Natural killer cell (primary cell): ENCODE measurements around the gene CCDC88B. TPM values are rescaled to one million over a fixed set of nuclear protein-coding genes. Genes with fewer than 3 reads are reported as not detected.

ENCODE experiments used
- ATAC-seq, 3 donors: fragments of 150-1000 bp in 2 of 3; fragments of 200-7000 bp in 1 of 3; cut with Tn5 transposase; 1 replicate in 1 of 3; 2 replicates in 2 of 3; pipeline ENCODE4 v1.10.0; 2021; ENCODE audit warnings: mild to moderate bottlenecking in 2 of 3, moderate library complexity in 2 of 3
- DNase-seq, 2 donors: peaks; one replicate each; pipeline versions ENCODE4 v3.0.0 to v3.0.0-alpha.2; 2013 to 2021; ENCODE audit warnings: mixed read lengths in 1 of 2
- H3K27ac ChIP-seq: one replicate; pipeline ENCODE4 v1.5.1; 2013; ENCODE audit warnings: mild to moderate bottlenecking, low read length
- H3K27me3 ChIP-seq: one replicate; pipeline ENCODE4 v1.6.1; 2013; ENCODE audit warnings: low read length; ENCODE audit not compliant: control insufficient read depth, insufficient read depth
- H3K36me3 ChIP-seq: one replicate; pipeline ENCODE4 v1.6.1; 2013; ENCODE audit warnings: low read length; ENCODE audit not compliant: control insufficient read depth, insufficient read depth
- H3K4me1 ChIP-seq: one replicate; pipeline ENCODE4 v1.6.1; 2013; ENCODE audit warnings: low read length; ENCODE audit not compliant: control insufficient read depth, insufficient read depth
- H3K4me3 ChIP-seq: one replicate; pipeline ENCODE4 v1.5.1; 2013; ENCODE audit warnings: low read length
- H3K9me3 ChIP-seq: one replicate; pipeline ENCODE4 v1.6.1; 2013; ENCODE audit warnings: low read length; ENCODE audit not compliant: control insufficient read depth, insufficient read depth
- H3K27ac Mint-ChIP-seq, 2 donors: one replicate each; pipeline ENCODE4 v1.8.0; 2022; ENCODE audit warnings: mild to moderate bottlenecking in 2 of 2, mixed read lengths in 2 of 2, moderate library complexity in 1 of 2
- H3K27me3 Mint-ChIP-seq, 2 donors: one replicate each; pipeline ENCODE4 v1.8.0; 2022; ENCODE audit warnings: low read depth in 2 of 2, mixed read lengths in 2 of 2
- H3K36me3 Mint-ChIP-seq: one replicate; pipeline ENCODE4 v1.8.0; 2022; ENCODE audit warnings: mixed read lengths
- H3K4me1 Mint-ChIP-seq, 2 donors: one replicate each; pipeline ENCODE4 v1.8.0; 2022; ENCODE audit warnings: mixed read lengths in 2 of 2
- H3K4me3 Mint-ChIP-seq: one replicate; pipeline ENCODE4 v1.8.0; 2022; ENCODE audit warnings: mild to moderate bottlenecking, moderate library complexity, mixed read lengths
- H3K9me3 Mint-ChIP-seq, 2 donors: one replicate each; pipeline ENCODE4 v1.8.0; 2022; ENCODE audit warnings: mixed read lengths in 2 of 2
- WGBS: methylation state at CpG from one replicate; pipeline ENCODE4 v1.1.7; 2013; ENCODE audit warnings: missing lambda C conversion rate; ENCODE audit not compliant: insufficient coverage; 5-methylcytosine and 5-hydroxymethylcytosine counted together
- intact Hi-C: fragments of 100-400 bp; cut with micrococcal nuclease; formaldehyde crosslinking; loops from one replicate; pipeline ENCODE4 v1.14.2; 2022
- total RNA-seq, 4 donors: library from RNA; stranded (reverse); fragments of 120-200 nt in 1 of 4; gene quantifications; one replicate each; pipeline versions ENCODE4 v1.2.3 to v1.2.4, GENCODE V29; 2013 to 2022
- TF ChIP-seq, protein P1 (sequence below): fragments of 200-600 bp; IDR thresholded peaks from one replicate; pipeline ENCODE4 v1.8.0; 2022; ENCODE audit warnings: antibody characterized with exemption

CCDC88B gene
- total RNA-seq, 3 donors from 2014 or later (not counting 1 experiment from before 2014, with no cell fraction given), result 262 to 276 (median 272) TPM

- Histone ChIP-seq H3K27me3 (no peaks in the 10 kb centered on the region), H3K36me3 (no peaks in the 10 kb centered on the region), H3K4me1 (peaks cover 14% of the 10 kb centered on the region), H3K9me3 (no peaks in the 10 kb centered on the region), H3K4me3 (no peak overlapping the region), H3K27ac (no peak overlapping the region)
- no peak overlapping the region for H3K4me3 Mint-ChIP-seq
- no peaks in the 10 kb centered on the region for H3K9me3 Mint-ChIP-seq
- WGBS, result 93% methylated on average over 8 of the region's 8 CpGs
- DNase-seq (no peak), ATAC-seq (no peak)
- no peak overlapping the region for H3K27ac Mint-ChIP-seq
- H3K36me3 Mint-ChIP-seq, result no peaks in the 10 kb centered on the region
- intact Hi-C loops, result no loop called here
- peaks cover 0 to 8% of the 10 kb centered on the region in 2 donors for H3K27me3 Mint-ChIP-seq
- TF ChIP-seq, protein P1, sequence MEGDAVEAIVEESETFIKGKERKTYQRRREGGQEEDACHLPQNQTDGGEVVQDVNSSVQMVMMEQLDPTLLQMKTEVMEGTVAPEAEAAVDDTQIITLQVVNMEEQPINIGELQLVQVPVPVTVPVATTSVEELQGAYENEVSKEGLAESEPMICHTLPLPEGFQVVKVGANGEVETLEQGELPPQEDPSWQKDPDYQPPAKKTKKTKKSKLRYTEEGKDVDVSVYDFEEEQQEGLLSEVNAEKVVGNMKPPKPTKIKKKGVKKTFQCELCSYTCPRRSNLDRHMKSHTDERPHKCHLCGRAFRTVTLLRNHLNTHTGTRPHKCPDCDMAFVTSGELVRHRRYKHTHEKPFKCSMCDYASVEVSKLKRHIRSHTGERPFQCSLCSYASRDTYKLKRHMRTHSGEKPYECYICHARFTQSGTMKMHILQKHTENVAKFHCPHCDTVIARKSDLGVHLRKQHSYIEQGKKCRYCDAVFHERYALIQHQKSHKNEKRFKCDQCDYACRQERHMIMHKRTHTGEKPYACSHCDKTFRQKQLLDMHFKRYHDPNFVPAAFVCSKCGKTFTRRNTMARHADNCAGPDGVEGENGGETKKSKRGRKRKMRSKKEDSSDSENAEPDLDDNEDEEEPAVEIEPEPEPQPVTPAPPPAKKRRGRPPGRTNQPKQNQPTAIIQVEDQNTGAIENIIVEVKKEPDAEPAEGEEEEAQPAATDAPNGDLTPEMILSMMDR, result no peak
- peaks cover 5 to 17% of the 10 kb centered on the region in 2 donors for H3K4me1 Mint-ChIP-seq
Observed at GRCh38 chr11:64382586-64382985, 42.6 kb downstream of the CCDC88B start.

GRCh38 chr11:64383580-64383979 lies 43.6 kb downstream of the CCDC88B start:
- Histone ChIP-seq H3K4me3 (no peak overlapping the region), H3K9me3 (no peaks in the 10 kb centered on the region), H3K36me3 (no peaks in the 10 kb centered on the region), H3K27ac (no peak overlapping the region), H3K4me1 (peaks cover 14% of the 10 kb centered on the region), H3K27me3 (no peaks in the 10 kb centered on the region)
- Mint-ChIP-seq H3K4me1 (peaks cover 5 to 17% of the 10 kb centered on the region in 2 donors), H3K36me3 (no peaks in the 10 kb centered on the region), H3K27ac (no peak overlapping the region), H3K27me3 (peaks cover 0 to 11% of the 10 kb centered on the region in 2 donors), H3K9me3 (no peaks in the 10 kb centered on the region), H3K4me3 (no peak overlapping the region)
- intact Hi-C loops, result no loop called here
- DNase-seq, result no peak
- TF ChIP-seq, protein P1, result no peak
- WGBS, result 100% methylated on average over 1 of the region's 2 CpGs
- ATAC-seq, result no peak

DNA sequence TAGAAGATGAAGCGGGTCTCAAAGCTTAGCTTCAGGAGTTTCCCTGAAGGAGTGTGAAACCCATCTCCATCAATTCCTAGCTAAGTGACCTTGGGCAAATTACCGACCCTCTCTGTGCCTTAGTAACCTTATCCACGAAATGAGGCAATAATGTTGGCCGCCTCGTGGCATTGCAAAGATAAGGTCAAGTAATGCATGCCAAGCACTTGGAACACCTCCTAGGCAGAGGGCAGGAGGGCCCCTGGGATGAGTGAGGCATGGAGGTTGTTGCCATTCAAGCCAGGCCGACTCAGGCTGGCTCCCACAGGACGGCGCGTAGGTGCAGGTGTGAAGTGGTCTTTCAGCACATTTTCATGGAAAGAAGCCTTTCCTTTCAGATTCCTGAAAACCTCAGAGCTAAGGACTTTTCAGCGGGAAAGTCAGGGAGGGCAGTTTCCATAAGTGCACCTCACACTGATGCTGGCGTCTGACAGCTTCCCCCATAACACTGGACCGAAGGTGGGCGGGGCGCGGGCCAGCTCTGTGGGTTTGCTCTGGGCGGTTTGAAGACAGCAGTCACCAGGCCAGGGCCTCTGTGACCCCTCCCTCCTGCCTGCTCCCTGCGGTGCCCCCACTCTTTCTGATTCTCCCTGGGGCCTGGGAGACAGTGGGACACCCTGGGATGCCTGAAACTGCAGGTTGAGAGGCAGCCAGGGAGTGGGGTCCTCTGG lies 44.2 kb downstream of the CCDC88B start:
- DNase-seq, result no peak

More for the DNA sequence above, 44.2 kb downstream of the CCDC88B start:
- Mint-ChIP-seq H3K36me3 (no peaks in the 10 kb centered on the region), H3K4me3 (no peak overlapping the region), H3K27ac (no peak overlapping the region), H3K4me1 (peaks cover 5 to 17% of the 10 kb centered on the region in 2 donors), H3K9me3 (no peaks in the 10 kb centered on the region), H3K27me3 (peaks cover 0 to 11% of the 10 kb centered on the region in 2 donors)
- TF ChIP-seq, protein P1, result no peak
- intact Hi-C loops, result no loop called here
- Histone ChIP-seq H3K36me3 (no peaks in the 10 kb centered on the region), H3K4me1 (peaks cover 14% of the 10 kb centered on the region), H3K4me3 (no peak overlapping the region), H3K9me3 (no peaks in the 10 kb centered on the region), H3K27me3 (no peaks in the 10 kb centered on the region), H3K27ac (no peak overlapping the region)
- whole genome bisulfite sequencing, result 79% methylated on average over 17 of the region's 17 CpGs
- no peak for ATAC-seq
